Stimulated activated effector memory CD8-positive, alpha-beta T cell treated with anti-CD3 and anti-CD28 coated beads, Interleukin-12 subunit alpha, Interleukin-12 subunit beta, amount 100 ng/mL, for 72 hours (primary cell): ENCODE data around the gene SERTAD1.
A peak's percentile ranks its signal among the peaks of the same experiment; 100 is the strongest.
"Not testable (repeated sequence)": the region's sequence is repeated elsewhere in the genome, so short reads cannot be mapped to it uniquely, and the experiment has no call there.

ENCODE experiments used
- ATAC-seq: fragments of 150-1000 bp; cut with Tn5 transposase; 2 replicates; pipeline ENCODE4 v1.10.0; 2021
- DNase-seq, 2 donors: peaks; one replicate each; pipeline ENCODE4 v3.0.0; 2021 to 2022; ENCODE audit warnings: low spot score in 2 of 2
- H3K27ac Mint-ChIP-seq: one replicate; pipeline ENCODE4 v1.8.0; 2022; ENCODE audit warnings: mild to moderate bottlenecking, mixed read lengths
- H3K36me3 Mint-ChIP-seq: one replicate; pipeline ENCODE4 v1.8.0; 2022; ENCODE audit warnings: mild to moderate bottlenecking, mixed read lengths
- H3K4me1 Mint-ChIP-seq: one replicate; pipeline ENCODE4 v1.8.0; 2022; ENCODE audit warnings: mixed read lengths
- H3K4me3 Mint-ChIP-seq: one replicate; pipeline ENCODE4 v1.8.0; 2022; ENCODE audit warnings: mild to moderate bottlenecking, mixed read lengths
- H3K9me3 Mint-ChIP-seq: one replicate; pipeline ENCODE4 v1.8.0; 2022; ENCODE audit warnings: mixed read lengths

Gene SERTAD1

DNA sequence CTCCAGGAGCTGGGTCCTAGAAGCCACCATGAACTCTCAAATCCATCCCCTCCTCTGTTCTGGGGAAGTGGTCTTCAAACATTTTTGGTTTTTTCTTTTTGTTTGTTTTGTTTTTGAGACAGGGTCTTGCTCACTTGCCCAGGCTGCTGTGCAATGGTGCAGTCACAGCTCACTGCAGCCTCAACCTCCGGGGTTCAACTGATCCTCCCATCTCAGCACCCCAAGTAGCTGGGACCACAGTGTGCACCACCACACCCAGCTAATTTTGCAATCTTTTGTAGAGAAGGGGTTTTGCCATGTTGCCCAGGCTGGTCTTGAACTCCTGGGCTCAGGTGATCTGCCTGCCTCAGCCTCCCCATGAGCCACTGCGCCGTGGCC lies 32.8 kb upstream of the SERTAD1 start:
- Mint-ChIP-seq H3K9me3 (no peaks in the 10 kb centered on the region), H3K4me3 (no peak overlapping the region), H3K36me3 (no peaks in the 10 kb centered on the region), H3K4me1 (peaks cover 17% of the 10 kb centered on the region), H3K27ac (no peak overlapping the region)
- ATAC-seq, result no peak
- no peak for DNase-seq

DNA sequence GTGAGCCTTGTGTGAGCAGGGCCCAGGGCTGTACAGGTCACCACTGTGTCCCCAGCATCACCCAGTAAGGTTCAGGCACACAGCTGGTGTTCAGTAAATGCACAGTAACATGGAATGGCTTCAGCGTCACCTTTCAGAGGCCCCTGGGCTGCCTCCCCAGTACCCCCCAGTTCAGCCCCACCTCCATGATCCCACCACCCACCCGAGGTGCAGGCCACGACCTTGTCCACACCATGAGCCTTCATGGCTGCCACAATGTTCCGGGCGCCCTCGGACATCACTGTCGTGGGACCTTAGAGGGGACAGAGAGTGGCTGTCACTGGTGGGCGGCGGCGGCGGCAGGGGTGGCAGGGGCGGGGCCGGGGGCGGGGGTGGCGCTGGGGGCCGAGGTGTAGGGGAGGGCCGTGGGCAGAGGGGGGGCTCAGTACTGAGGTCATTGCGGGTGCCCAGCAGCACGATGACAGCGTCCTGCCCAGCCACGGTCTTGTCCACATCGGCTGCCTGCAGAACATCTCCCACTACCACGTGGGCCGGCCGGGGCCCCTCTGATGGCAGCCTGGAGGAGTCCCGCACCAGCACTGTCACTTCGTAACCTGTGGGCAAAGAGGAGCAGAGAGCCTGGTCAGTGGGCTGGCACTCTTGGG lies 32.3 kb upstream of the SERTAD1 start:
- H3K36me3 Mint-ChIP-seq, result no peaks in the 10 kb centered on the region
- H3K9me3 Mint-ChIP-seq, result no peaks in the 10 kb centered on the region
- DNase-seq (no peak), ATAC-seq (no peak)
- peaks cover 15% of the 10 kb centered on the region for H3K4me1 Mint-ChIP-seq
- no peak overlapping the region for H3K4me3 Mint-ChIP-seq
- H3K27ac Mint-ChIP-seq, result no peak overlapping the region

DNA sequence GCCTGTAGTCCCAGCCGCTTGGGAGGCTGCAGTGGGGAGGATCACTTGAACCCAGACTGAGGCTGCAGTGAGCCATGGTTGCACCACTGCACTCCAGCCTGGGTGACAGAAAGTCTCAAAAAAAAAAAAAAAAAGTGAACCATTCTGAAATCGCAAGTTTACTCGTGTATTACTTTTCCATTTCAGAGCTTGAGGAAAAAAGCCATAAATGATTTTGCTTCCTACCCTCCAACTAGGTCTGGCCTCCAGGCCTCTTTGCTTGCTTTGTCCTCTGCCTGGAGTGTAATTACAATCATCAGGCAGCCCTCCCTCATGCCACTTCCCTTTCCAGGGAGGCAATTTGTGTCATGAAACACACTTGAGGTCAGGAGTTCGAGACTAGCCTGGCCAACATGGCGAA lies 31.3 kb upstream of the SERTAD1 start:
- H3K36me3 Mint-ChIP-seq, result no peaks in the 10 kb centered on the region
- H3K27ac Mint-ChIP-seq, result no peak overlapping the region
- ATAC-seq (no peak), DNase-seq (no peak)
- peaks cover 11% of the 10 kb centered on the region for H3K4me1 Mint-ChIP-seq
- no peaks in the 10 kb centered on the region for H3K9me3 Mint-ChIP-seq
- no peak overlapping the region for H3K4me3 Mint-ChIP-seq

DNA sequence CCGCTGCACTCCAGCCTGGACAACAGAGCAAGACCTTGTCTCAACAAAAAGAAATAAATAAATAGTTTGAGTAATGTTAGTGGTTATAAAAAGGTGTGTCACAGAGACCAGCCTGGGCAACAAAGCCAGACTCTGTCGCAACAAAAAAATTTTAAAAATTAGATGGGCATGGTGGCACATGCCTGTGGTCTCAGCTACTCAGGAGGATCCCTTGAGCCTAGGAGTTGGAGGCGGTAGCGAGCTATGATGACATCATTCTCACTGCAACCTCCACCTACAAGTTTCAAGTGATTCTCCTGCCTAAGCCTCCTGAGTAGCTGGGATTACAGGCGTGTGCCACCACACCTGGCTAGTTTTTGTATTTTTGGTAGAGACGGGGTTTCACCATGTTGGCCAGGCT lies 28.2 kb upstream of the SERTAD1 start:
- not testable (repeated sequence) for H3K9me3 Mint-ChIP-seq, H3K4me1 Mint-ChIP-seq, H3K27ac Mint-ChIP-seq, DNase-seq, H3K36me3 Mint-ChIP-seq, H3K4me3 Mint-ChIP-seq, ATAC-seq

DNA sequence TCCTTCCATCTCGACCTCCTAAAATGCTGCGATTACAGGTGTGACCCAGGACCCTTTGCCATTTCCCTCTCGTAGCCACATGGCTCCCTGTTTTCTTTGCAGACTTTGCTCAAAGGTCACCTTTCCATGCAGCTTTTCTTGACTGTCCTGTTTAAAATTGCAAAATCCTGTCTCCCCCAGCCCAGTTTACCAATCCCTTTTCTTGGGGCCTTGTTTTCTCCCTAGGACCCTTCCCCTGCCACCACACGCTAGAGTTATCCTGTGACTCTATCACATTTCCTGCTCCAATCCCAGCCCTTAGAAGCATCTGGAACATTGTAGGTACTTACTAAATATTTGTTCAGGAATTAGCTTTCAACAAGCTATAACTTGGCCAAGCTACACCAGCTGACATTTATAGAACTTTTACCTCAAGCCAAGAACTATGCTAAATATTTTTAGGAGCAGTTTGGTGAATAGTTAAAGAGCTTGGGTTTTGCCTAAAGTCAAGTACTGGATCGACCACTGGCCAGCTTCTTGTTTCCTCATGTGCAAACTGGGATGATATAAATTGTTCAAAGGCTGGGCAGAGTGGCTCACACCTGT lies 27.5 kb upstream of the SERTAD1 start:
- Mint-ChIP-seq H3K4me1 (no peaks in the 10 kb centered on the region), H3K27ac (no peak overlapping the region), H3K36me3 (peaks cover 10% of the 10 kb centered on the region), H3K4me3 (no peak overlapping the region), H3K9me3 (no peaks in the 10 kb centered on the region)
- ATAC-seq (no peak), DNase-seq (no peak)

DNA sequence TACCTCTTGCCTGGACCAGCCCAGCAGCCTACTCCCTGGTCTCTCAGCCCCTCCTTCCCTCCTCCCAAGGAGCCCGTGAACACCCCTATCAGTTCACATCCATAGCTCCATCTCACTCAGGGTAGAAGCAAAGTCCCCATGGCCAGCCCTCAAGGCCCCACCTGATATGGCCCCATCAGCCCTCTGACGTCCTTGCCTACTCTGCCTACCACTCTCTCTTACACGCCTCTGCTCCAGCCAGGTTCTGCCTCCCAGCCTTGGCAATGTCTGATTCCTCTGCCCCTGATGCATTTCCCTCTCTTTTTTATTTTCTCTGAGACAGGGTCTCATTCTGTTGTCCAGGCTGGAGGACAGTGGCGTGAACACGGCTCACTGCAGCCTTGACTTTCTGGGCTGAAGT lies 26.2 kb upstream of the SERTAD1 start:
- H3K4me3 Mint-ChIP-seq, result no peak overlapping the region
- H3K9me3 Mint-ChIP-seq, result no peaks in the 10 kb centered on the region
- ATAC-seq (no peak), DNase-seq (no peak)
- peaks cover 14% of the 10 kb centered on the region for H3K36me3 Mint-ChIP-seq
- H3K27ac Mint-ChIP-seq, result no peak overlapping the region
- no peaks in the 10 kb centered on the region for H3K4me1 Mint-ChIP-seq

DNA sequence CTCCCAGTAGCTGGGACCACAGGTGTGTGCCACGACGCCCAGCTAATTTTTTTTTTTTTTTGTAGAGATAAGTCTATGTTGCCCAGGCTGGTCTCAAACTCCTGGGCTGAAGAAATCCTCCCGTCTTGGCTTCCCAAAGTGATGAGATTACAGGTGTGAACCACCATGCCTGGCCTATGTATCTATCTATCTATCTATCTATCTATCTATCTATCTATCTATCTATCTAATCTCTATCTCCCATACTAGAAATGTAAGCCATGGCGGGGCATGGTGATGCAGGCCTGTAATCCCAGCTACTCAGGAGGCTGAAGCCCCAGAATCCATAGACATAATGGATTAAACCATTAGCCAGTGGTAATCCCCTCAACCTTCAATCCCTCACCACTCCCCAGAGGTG lies 24.9 kb upstream of the SERTAD1 start:
- DNase-seq (no peak), ATAC-seq (no peak)
- H3K9me3 Mint-ChIP-seq, result no peaks in the 10 kb centered on the region
- no peak overlapping the region for H3K27ac Mint-ChIP-seq
- no peak overlapping the region for H3K4me3 Mint-ChIP-seq
- H3K36me3 Mint-ChIP-seq, result peaks cover 14% of the 10 kb centered on the region
- H3K4me1 Mint-ChIP-seq, result no peaks in the 10 kb centered on the region

DNA sequence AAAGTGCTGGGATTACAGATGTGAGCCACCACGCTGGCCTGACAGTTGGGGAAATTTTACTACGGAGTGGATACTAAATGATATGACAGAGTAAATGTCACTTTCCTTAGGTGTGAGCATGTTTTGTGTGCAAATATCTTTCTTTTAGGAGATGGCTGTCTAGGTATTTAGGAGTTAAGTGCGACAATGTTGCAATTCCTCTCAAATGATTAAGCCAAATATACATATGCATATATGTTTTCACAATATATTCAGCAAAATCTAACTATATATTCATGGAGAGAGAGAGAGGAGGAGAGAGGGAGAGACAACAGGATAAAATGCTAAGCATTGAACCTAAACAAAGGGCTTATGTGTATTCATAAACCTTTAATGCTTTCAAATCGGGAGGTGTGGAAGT lies 23.7 kb upstream of the SERTAD1 start:
- no peak for ATAC-seq
- peaks cover 6% of the 10 kb centered on the region for H3K4me1 Mint-ChIP-seq
- no peaks in the 10 kb centered on the region for H3K9me3 Mint-ChIP-seq
- no peak for DNase-seq
- H3K27ac Mint-ChIP-seq, result no peak overlapping the region
- peaks cover 21% of the 10 kb centered on the region for H3K36me3 Mint-ChIP-seq
- no peak overlapping the region for H3K4me3 Mint-ChIP-seq

DNA sequence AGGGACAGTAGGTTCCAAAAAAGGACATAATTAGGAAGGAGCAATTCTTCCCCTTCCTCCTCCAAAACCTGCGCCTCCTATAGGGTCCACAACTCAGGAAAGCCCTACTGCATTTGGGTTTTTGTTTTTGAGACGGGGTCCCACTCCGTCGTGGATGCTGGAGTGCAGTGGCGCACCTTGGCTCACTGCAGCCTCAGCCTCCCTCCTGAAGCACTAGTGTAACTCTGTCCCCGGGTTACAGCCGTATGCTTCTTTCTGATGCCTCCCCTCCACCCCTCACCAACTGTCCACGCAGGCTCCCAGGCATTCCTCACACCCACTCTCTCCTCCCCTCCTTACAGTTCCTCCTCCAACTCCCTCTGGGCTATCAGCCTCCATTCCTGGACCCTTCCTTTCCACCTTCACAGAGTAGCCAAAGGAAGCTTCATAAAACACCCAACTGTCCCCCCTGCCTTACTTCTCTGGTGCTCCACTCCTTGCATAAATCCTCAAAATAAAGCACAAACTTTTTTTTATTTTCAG lies 20.5 kb upstream of the SERTAD1 start:
- no peak for DNase-seq
- H3K36me3 Mint-ChIP-seq, result peaks cover 51% of the 10 kb centered on the region
- no peak for ATAC-seq
- peaks cover 26% of the 10 kb centered on the region for H3K4me1 Mint-ChIP-seq
- H3K27ac Mint-ChIP-seq, result no peak overlapping the region
- H3K9me3 Mint-ChIP-seq, result no peaks in the 10 kb centered on the region
- H3K4me3 Mint-ChIP-seq, result peak overlapping the region; percentile 1

DNA sequence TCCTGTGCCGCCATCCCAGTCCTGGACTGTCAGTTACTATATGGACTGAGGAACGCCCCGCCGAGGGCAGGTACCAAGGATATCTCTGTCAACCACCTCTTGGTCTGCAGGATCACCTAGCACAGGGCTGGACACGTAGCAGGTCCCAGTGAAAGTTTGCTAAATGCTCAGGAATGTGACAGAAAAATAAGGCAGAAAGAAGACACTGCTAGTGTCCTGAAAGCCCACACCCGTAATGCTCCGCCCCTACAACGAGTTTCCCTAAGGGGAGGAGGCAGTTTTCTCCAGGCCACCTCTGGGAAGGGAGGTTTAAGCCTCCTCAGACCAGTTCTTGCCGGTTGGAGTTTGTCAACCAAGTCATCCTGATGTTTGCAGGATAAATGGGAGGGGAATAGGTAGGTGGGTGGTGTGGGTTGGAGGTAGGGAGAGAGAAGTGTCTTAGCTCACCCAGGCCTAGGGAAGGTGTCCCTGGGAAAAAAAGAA lies 20.0 kb upstream of the SERTAD1 start:
- no peak overlapping the region for H3K27ac Mint-ChIP-seq

DNA sequence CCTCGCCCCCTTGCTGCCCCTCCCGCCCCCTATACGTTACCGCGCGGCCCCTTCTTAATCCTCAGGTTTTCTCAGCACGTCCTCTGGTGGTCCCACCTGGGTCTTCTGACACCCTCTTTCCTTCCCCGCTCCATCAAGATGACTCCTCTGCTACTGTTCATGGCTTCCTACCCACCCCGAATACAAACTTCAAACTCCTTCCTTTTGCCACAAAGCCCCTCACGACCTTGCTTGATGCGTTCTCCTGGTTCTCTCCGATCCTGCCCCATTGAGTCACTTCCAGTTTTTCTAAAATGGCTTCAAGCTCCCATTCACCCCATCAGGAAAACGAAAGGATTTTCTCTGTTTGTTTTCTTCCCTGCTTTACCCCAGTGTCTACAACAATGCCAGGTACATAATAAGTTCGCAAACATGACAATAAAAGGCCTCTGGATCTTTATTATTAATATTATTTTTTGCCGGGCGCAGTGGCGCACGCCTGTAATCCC lies 19.1 kb upstream of the SERTAD1 start:
- H3K4me1 Mint-ChIP-seq, result peaks cover 26% of the 10 kb centered on the region
- DNase-seq (no peak), ATAC-seq (no peak)
- peaks cover 65% of the 10 kb centered on the region for H3K36me3 Mint-ChIP-seq
- H3K27ac Mint-ChIP-seq, result peak overlapping the region; percentile 92
- H3K4me3 Mint-ChIP-seq, result peak overlapping the region; percentile 96
- no peaks in the 10 kb centered on the region for H3K9me3 Mint-ChIP-seq

More for the DNA sequence above, 20.0 kb upstream of the SERTAD1 start:
- no peak for ATAC-seq
- Mint-ChIP-seq H3K4me3 (peak overlapping the region; percentile 96), H3K9me3 (no peaks in the 10 kb centered on the region), H3K36me3 (peaks cover 56% of the 10 kb centered on the region), H3K4me1 (peaks cover 26% of the 10 kb centered on the region)
- no peak for DNase-seq

DNA sequence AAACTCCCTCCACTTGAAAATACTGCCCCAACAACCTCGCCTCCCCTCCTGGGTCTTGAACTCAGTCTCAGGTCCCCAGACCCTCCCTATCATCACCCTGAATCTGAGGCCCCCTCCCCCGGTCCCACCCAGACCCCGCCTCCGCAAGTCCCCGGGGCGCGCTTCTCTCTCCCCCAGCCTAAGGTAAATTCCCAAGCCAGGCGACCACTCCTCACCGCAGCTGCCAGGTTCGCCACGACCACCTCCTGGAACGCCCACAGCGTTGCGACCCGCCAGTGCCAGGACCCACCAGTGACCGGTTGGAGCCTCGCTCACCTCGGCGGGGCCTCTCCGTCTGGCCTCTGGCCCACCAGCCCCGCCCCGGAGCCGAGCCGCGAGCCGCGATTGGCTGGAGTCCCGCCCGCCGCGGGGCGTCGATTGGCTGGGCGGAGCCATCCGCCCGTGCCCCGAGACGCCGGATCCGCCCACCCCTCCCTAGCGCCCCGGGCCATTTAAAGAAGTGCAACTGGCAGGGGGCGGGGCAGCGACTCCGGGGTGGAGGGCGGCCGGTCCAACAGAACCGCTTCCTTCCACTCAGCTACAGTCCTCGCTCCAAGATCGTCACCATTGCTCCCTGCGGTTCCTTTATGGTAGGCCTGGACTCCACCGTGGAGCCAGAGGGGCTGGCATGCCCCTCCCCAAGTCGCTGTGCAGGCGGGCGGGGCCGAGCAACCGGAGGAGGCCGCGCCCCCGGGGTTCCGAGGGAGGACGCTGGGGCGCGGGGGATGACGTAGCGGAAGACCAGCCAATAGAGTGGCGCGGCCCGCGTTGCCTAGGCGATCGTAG lies 18.4 kb upstream of the SERTAD1 start, which contains the start of gene SERTAD3:
Gene SERTAD3, minus strand, starts transcription at position 336 of the 825 bp plus-strand sequence. CDS start 2,255 bp downstream, outside the sequence.
- ATAC-seq (peak; percentile 82), DNase-seq (peak; percentile 97 to 98)
- Mint-ChIP-seq H3K27ac (peak within 1 kb of the TSS; percentile 92), H3K36me3 (peaks cover 59% of the 10 kb centered on the region), H3K9me3 (no peaks in the 10 kb centered on the region), H3K4me1 (peaks cover 31% of the 10 kb centered on the region), H3K4me3 (peak within 1 kb of the TSS; percentile 96)

DNA sequence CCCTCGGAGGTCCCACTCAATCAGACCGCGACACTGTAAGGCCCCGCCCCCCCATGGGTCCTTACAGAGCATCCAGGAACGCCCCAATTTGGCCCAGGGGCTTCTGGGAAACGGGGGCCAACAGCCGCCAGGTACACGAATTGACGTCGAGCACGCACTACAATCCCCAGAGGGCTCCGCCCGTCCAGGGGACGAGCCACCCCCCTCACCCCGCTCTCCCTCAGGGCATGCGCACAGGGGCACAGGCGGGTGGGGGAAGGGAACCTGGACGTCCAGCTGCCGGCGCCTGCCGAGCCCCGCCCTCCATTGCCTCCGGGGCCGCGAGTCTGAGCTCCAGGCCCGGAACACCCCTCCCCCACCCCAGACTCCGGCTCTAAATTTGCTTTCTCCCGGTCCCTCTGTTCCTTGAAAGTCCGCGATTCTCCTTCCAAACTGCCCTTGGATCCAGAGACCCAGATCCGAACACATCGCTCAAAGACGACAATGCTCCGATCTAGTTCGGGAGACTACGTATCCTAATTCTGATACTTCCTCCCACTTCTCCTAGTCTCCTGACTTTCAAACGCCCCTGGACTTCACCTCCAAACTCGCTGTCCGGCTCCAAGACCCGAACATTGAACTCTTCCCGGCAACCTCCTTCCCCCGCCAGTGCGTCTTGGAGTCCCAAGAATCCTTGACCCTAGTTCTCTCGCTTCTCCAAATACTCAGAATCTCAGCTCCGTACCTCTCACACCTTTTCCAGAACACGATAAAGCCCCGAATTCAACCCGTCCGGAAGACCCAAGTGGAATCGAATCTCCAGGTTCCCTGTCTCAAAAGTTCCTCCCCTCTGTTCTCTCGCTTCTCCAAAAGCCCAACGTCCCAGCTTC lies 17.6 kb upstream of the SERTAD1 start:
- Mint-ChIP-seq H3K9me3 (no peaks in the 10 kb centered on the region), H3K27ac (peak overlapping the region; percentile 92), H3K4me3 (peak overlapping the region; percentile 96), H3K4me1 (peaks cover 32% of the 10 kb centered on the region), H3K36me3 (peaks cover 58% of the 10 kb centered on the region)
- peak; percentile 95 to 100 for DNase-seq
- ATAC-seq, result peak; percentile 89

DNA sequence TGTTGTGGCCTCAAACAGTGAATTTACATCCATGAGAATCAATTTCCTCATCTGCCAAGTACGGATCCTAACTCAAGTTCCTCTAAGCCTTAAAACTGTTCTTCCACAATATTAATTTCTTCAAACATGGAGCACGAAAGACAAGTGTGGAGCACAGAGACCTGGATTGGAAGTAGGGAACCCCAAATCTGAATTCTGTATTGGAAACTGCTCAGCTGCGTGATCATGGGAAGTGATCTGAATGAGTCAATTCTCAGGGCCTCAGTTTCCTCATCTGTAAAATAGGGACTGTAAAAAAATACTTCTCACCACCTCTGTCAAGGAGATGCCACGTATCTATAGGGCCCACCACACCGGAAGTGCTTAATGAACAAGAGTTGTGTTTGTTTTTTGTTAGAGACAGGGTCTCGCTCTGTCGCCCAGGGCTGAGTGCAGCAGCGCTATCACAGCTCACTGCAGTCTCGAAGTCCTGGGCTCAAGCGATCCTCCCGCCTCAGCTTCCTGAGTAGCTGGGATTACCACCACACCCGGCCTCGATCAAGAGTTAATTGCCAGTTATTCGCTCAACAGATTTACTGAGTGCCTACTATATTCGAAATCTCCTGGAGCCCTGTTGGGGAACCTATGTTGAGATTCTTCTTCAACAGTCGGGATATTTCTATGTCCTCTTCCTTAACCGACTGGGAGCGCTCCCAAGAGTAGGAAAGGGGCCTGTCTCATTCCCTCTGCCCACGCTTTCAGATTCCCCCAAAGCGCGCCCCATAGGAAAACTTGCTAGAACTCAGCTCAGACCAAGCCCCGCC lies 16.7 kb upstream of the SERTAD1 start:
- Mint-ChIP-seq H3K4me3 (peak overlapping the region; percentile 96), H3K9me3 (no peaks in the 10 kb centered on the region), H3K36me3 (peaks cover 52% of the 10 kb centered on the region), H3K27ac (peak overlapping the region; percentile 92), H3K4me1 (peaks cover 32% of the 10 kb centered on the region)
- ATAC-seq (no peak), DNase-seq (no peak)
